Left lobe of liver (tissue), 2 donors: ENCODE measurements around the gene PHAF1. TPM values are rescaled to one million over a fixed set of nuclear protein-coding genes. Genes with fewer than 3 reads are reported as not detected.

ENCODE experiments used
- ATAC-seq: fragments of 200-7000 bp; cut with Tn5 transposase; one replicate; pipeline ENCODE4 v1.9.1; 2020; ENCODE audit warnings: mild to moderate bottlenecking, moderate library complexity
- DNase-seq: peaks from one replicate; pipeline ENCODE4 v3.0.0-alpha.2; 2020; ENCODE audit warnings: low spot score
- total RNA-seq: library from RNA; stranded (reverse); gene quantifications from one replicate; pipeline ENCODE4 v1.2.1, GENCODE V29; 2021
- donor health status: DM: no; HTN: no; CAD: no; lungs with moderate emphysema.
- donor health status: DM: no; HTN: yes; CAD: no.

PHAF1 gene
- 29.1 TPM for total RNA-seq

- DNase-seq, result peak; percentile 97
- ATAC-seq, result peak; percentile 87
Observed at GRCh38 chr16:67109407-67110135, at the start of gene PHAF1. PHAF1 (plus strand) TSS chr16:67109941; CDS start chr16:67110176, 235 bp downstream.

- no peak for DNase-seq
Observed at GRCh38 chr16:67063008-67063407, 46.7 kb upstream of the PHAF1 start.

GRCh38 chr16:67068212-67068753 lies 41.5 kb upstream of the PHAF1 start:
- ATAC-seq (no peak), DNase-seq (no peak)

More at GRCh38 chr16:67063008-67063407, 46.7 kb upstream of the PHAF1 start:
- ATAC-seq, result no peak

- no peak for ATAC-seq
Observed at GRCh38 chr16:67071476-67072048, 38.2 kb upstream of the PHAF1 start.

GRCh38 chr16:67075331-67075730 lies 34.4 kb upstream of the PHAF1 start:
- DNase-seq, result no peak
- ATAC-seq, result no peak

More at GRCh38 chr16:67071476-67072048, 38.2 kb upstream of the PHAF1 start:
- no peak for DNase-seq

GRCh38 chr16:67077871-67078270 lies 31.9 kb upstream of the PHAF1 start:
- no peak for DNase-seq
- ATAC-seq, result no peak

- DNase-seq (no peak), ATAC-seq (no peak)
Observed at GRCh38 chr16:67082100-67082499, 27.6 kb upstream of the PHAF1 start.

- ATAC-seq, result no peak
- no peak for DNase-seq
Observed at GRCh38 chr16:67082891-67083290, 26.9 kb upstream of the PHAF1 start.

- DNase-seq (no peak), ATAC-seq (no peak)
Observed at GRCh38 chr16:67084345-67085028, 25.3 kb upstream of the PHAF1 start.

GRCh38 chr16:67086822-67087221 lies 22.9 kb upstream of the PHAF1 start:
- DNase-seq (no peak), ATAC-seq (no peak)

GRCh38 chr16:67087291-67087690 lies 22.4 kb upstream of the PHAF1 start:
- no peak for DNase-seq
- ATAC-seq, result no peak

GRCh38 chr16:67087803-67088202 lies 21.9 kb upstream of the PHAF1 start:
- ATAC-seq (no peak), DNase-seq (no peak)

- ATAC-seq (no peak), DNase-seq (no peak)
Observed at GRCh38 chr16:67088551-67088950, 21.2 kb upstream of the PHAF1 start.

- ATAC-seq (no peak), DNase-seq (no peak)
Observed at GRCh38 chr16:67089101-67089500, 20.6 kb upstream of the PHAF1 start.

- ATAC-seq (no peak), DNase-seq (no peak)
Observed at GRCh38 chr16:67091906-67092566, 17.7 kb upstream of the PHAF1 start.

GRCh38 chr16:67093098-67093726 lies 16.5 kb upstream of the PHAF1 start:
- DNase-seq, result no peak
- no peak for ATAC-seq

GRCh38 chr16:67098599-67098998 lies 11.1 kb upstream of the PHAF1 start:
- no peak for ATAC-seq
- DNase-seq, result no peak

GRCh38 chr16:67100569-67101310 lies 9.0 kb upstream of the PHAF1 start:
- no peak for DNase-seq
- ATAC-seq, result peak; percentile 33

- DNase-seq, result no peak
- ATAC-seq, result no peak
Observed at GRCh38 chr16:67101311-67102082, 8.2 kb upstream of the PHAF1 start.
